ENCODE data around the gene TUBB2A. TPM values are rescaled to one million over a fixed set of nuclear protein-coding genes. Genes with fewer than 3 reads are reported as not detected.
A peak's percentile ranks its signal among the peaks of the same experiment; 100 is the strongest.

The TUBB2A gene
- total RNA-seq, 2 experiments from 2014 or later, result 1.3 to 1.5 TPM

GRCh38 chr6:3109761-3110160 lies 47.6 kb downstream of the TUBB2A start:
- H3K9me3 Mint-ChIP-seq, result no peaks in the 10 kb centered on the region
- no peaks in the 10 kb centered on the region for H3K27me3 Mint-ChIP-seq
- no peak for TF ChIP-seq CTCF (IDR thresholded peaks at IDR 0.05)
- no peak overlapping the region for H3K4me3 Mint-ChIP-seq
- ChIA-PET POLR2A (no interaction called here), CTCF (interaction anchor here (1.8 kb wide), 1 partner anchor 142 kb away, joined by 3 read pairs; no protein-coding TSS in a partner anchor)
- no peak overlapping the region for H3K27ac Mint-ChIP-seq
- H3K4me1 Mint-ChIP-seq (ENCODE audit: low read depth), result no peaks in the 10 kb centered on the region
- ATAC-seq (no peak), DNase-seq (no peak)
- intact Hi-C loops (cut with micrococcal nuclease), result no loop called here
- peaks cover 20% of the 10 kb centered on the region for H3K36me3 Mint-ChIP-seq (ENCODE audit: low read depth)

GRCh38 chr6:3108746-3109414 lies 48.5 kb downstream of the TUBB2A start:
- H3K27me3 Mint-ChIP-seq, result no peaks in the 10 kb centered on the region
- TF ChIP-seq CTCF (IDR thresholded peaks at IDR 0.05), result no peak

More at GRCh38 chr6:3108746-3109414, 48.5 kb downstream of the TUBB2A start:
- no peak for DNase-seq
- intact Hi-C loops (cut with micrococcal nuclease), result no loop called here
- Mint-ChIP-seq H3K27ac (peak overlapping the region; percentile 3), H3K4me3 (no peak overlapping the region), H3K4me1 (ENCODE audit: low read depth) (no peaks in the 10 kb centered on the region), H3K9me3 (no peaks in the 10 kb centered on the region), H3K36me3 (ENCODE audit: low read depth) (peaks cover 20% of the 10 kb centered on the region)
- ChIA-PET CTCF (interaction anchor here (1.8 kb wide), 1 partner anchor 143 kb away, joined by 3 read pairs; no protein-coding TSS in a partner anchor), POLR2A (interaction anchor here (0.6 kb wide), 2 partner anchors 170 to 694 kb away, joined by 3 read pairs; no protein-coding TSS in a partner anchor)
- ATAC-seq, result no peak

Other genes with a start within 250 kb of the TUBB2A start
- gene SERPINB6, start 186.0 kb downstream of the TUBB2A start, total RNA-seq, result 10 to 100 TPM; 52.2 to 53.8 TPM
- 10 to 100 TPM; 23.8 to 24.7 TPM for gene NQO2, start 157.7 kb downstream of the TUBB2A start, total RNA-seq
- 1 to 10 TPM; 8.8 to 9.0 TPM for gene RIPK1, start 89.0 kb downstream of the TUBB2A start, total RNA-seq
- 1 to 10 TPM; 8.4 to 9.5 TPM for gene BPHL, start 38.8 kb downstream of the TUBB2A start, total RNA-seq
- under 1 TPM; 0.41 to 0.67 TPM for gene TUBB2B, start 70.1 kb upstream of the TUBB2A start, total RNA-seq
- 10 to 100 TPM; 50.2 to 53.9 TPM for gene PSMG4, start 101.4 kb upstream of the TUBB2A start, total RNA-seq

Data from activated CD8-positive, alpha-beta T cell treated with anti-CD3 and anti-CD28 coated beads for 36 hours (primary cell).